ENCODE measurements around the gene PRKAR1B. TPM values are rescaled to one million over a fixed set of nuclear protein-coding genes. Genes with fewer than 3 reads are reported as not detected.
A peak's percentile ranks its signal among the peaks of the same experiment; 100 is the strongest.

Gene PRKAR1B
- total RNA-seq, 1 donor from 2014 or later, result 11.8 TPM

DNA sequence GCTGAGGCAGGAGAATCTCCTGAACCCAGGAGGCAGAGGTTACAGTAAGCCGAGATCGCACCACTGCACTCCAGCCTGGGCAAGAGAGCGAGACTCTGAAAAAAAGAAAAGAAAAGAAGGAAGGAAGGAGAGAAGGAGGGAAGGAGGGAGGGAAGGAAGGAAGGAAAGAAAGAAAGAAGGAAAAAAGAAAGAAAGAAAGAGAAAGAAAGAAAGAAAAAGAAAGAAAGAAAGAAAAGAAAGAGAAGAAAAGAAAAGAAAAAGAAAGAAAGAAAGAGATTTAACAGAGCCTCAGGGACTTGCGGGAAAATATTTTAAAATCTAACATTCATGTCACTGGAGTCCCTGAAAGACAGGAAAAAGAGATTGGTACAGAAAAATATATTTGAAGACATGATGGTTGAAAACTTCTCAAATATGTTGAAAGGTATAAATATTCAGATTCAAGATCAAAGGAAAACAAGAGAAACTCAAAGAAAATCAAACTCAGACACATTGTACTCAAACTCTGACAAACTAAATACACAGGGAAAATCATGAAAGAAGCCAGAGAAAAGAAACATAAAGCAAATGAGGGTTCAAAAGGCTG lies 25.9 kb downstream of the PRKAR1B start:
- Histone ChIP-seq H3K9me3 (ENCODE audit: low read depth) (no peaks in the 10 kb centered on the region), H3K27ac (no peak overlapping the region), H3K27me3 (no peaks in the 10 kb centered on the region), H3K79me2 (ENCODE audit: low read depth) (peaks cover 12% of the 10 kb centered on the region), H2AFZ (replicated peaks) (no peak overlapping the region), H3K4me3 (no peak overlapping the region), H3K36me3 (no peaks in the 10 kb centered on the region), H3K4me1 (no peaks in the 10 kb centered on the region), H4K20me1 (ENCODE audit: low read depth) (no peaks in the 10 kb centered on the region), H3K9ac (no peak overlapping the region), H3F3A (ENCODE audit: low read depth) (no peaks in the 10 kb centered on the region), H3K4me2 (no peak overlapping the region)
- Mint-ChIP-seq H3K36me3 (peaks cover 10% of the 10 kb centered on the region), H3K27me3 (ENCODE audit: insufficient read depth, low read depth) (peaks cover 2% of the 10 kb centered on the region), H3K9me3 (peaks cover 11% of the 10 kb centered on the region), H3K27ac (no peak overlapping the region), H3K4me1 (peaks cover 9% of the 10 kb centered on the region), H3K4me3 (no peak overlapping the region)
- TF ChIP-seq, protein P1, sequence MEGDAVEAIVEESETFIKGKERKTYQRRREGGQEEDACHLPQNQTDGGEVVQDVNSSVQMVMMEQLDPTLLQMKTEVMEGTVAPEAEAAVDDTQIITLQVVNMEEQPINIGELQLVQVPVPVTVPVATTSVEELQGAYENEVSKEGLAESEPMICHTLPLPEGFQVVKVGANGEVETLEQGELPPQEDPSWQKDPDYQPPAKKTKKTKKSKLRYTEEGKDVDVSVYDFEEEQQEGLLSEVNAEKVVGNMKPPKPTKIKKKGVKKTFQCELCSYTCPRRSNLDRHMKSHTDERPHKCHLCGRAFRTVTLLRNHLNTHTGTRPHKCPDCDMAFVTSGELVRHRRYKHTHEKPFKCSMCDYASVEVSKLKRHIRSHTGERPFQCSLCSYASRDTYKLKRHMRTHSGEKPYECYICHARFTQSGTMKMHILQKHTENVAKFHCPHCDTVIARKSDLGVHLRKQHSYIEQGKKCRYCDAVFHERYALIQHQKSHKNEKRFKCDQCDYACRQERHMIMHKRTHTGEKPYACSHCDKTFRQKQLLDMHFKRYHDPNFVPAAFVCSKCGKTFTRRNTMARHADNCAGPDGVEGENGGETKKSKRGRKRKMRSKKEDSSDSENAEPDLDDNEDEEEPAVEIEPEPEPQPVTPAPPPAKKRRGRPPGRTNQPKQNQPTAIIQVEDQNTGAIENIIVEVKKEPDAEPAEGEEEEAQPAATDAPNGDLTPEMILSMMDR (IDR thresholded peaks at IDR 0.05), result no peak
- TF ChIP-seq EZH2phosphoT487 (IDR thresholded peaks at IDR 0.05) (no peak), EZH2 (IDR thresholded peaks at IDR 0.05) (no peak)
- DNase-seq (ENCODE audit: low spot score), result no peak

DNA sequence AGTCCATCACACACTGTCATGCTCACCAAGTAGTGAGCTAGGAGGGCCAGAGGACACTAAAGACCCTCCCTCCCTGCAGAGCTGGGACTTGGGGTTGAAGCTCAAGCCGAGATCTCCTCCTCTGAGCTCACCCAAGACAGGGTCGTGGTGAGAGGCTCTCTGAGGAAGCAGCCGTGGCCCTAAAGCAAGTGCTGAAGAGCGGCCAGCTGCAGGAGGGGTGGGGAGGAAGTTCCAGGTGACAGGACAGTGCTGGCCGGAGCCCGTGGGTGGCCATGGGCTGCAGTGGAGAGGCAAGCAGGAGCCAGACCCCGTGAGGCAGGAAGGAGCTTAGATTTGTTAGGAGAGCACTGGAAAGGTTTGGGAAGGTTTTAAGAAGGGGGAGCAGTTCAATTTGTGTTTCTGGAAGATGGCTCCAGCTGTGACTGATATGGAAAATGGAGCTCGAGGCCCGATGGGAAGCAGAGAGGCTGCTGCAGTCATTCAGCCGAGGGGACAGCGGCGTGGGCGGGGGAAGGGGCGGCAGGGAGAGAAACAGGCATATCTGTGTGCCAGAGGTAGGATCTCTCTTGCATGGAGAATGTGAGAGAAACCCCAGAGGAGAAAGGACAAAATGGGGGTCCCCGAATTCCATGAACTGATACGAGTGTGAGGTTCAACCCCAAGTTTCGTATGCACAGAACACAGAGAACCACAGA lies 27.5 kb downstream of the PRKAR1B start:
- Mint-ChIP-seq H3K9me3 (peaks cover 11% of the 10 kb centered on the region), H3K27me3 (ENCODE audit: insufficient read depth, low read depth) (peaks cover 5% of the 10 kb centered on the region), H3K4me3 (no peak overlapping the region), H3K36me3 (peaks cover 10% of the 10 kb centered on the region), H3K27ac (peak overlapping the region; percentile 46), H3K4me1 (peaks cover 9% of the 10 kb centered on the region)
- no peak overlapping the region for H3K27ac ChIP-seq
- H3K36me3 ChIP-seq, result no peaks in the 10 kb centered on the region
- no peak overlapping the region for H3K4me2 ChIP-seq
- no peak overlapping the region for H3K9ac ChIP-seq
- H3K4me3 ChIP-seq, result no peak overlapping the region
- no peaks in the 10 kb centered on the region for H3K9me3 ChIP-seq (ENCODE audit: low read depth)
- H3F3A ChIP-seq (ENCODE audit: low read depth), result no peaks in the 10 kb centered on the region
- TF ChIP-seq EZH2phosphoT487 (IDR thresholded peaks at IDR 0.05) (no peak), EZH2 (IDR thresholded peaks at IDR 0.05) (no peak)
- TF ChIP-seq, protein P1 (IDR thresholded peaks at IDR 0.05), result no peak
- no peaks in the 10 kb centered on the region for H3K4me1 ChIP-seq
- no peak for DNase-seq (ENCODE audit: low spot score)
- H2AFZ ChIP-seq (replicated peaks), result no peak overlapping the region
- no peaks in the 10 kb centered on the region for H4K20me1 ChIP-seq (ENCODE audit: low read depth)
- peaks cover 12% of the 10 kb centered on the region for H3K79me2 ChIP-seq (ENCODE audit: low read depth)
- H3K27me3 ChIP-seq, result no peaks in the 10 kb centered on the region

DNA sequence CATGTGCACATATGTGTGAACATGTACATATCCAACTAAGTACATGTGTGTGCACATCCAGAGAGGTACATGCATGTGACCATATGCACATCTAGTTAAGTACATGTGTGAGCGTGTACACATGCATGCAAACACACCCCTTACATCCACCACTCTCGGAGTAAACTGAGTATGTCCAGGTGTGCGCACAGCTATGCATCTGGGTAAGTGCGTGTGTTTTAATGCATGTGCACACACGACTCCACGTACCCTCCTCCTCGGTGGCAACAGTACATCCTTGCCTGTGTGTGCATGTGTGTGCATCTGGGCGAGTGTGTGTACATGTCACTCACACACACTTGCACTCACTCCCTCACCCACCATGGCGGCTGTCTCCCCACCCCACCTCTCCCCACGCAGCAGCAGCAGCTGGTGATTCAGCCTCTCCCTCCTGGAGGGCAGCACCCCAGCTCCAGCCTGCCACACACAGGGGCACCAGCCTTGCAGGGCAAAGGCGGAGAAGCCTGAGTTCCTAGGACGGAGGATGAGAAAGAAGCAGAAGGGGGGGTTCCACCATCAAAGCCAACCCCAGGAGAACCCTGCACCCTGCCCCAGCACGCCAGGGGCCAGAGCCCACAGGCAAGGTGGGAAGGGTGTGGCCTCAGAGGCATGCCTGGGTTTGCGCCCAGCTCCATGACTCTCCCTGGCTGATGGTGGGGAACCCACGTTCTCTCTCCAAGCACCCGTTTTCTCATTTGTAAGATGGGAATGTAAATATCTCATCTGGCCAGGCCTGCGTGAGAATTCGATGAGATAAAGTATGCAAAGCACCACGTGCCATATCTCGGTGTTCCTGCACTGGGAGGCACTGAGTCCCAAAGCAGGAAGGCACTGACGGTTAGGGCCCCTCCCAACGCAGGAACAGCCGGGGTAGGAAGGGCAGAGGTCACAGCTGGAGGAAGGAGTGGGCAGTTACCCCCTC lies 28.3 kb downstream of the PRKAR1B start:
- no peaks in the 10 kb centered on the region for H4K20me1 ChIP-seq (ENCODE audit: low read depth)
- Mint-ChIP-seq H3K9me3 (peaks cover 7% of the 10 kb centered on the region), H3K27ac (peak overlapping the region; percentile 50), H3K4me1 (peaks cover 9% of the 10 kb centered on the region), H3K27me3 (ENCODE audit: insufficient read depth, low read depth) (peaks cover 5% of the 10 kb centered on the region), H3K4me3 (no peak overlapping the region), H3K36me3 (peaks cover 8% of the 10 kb centered on the region)
- TF ChIP-seq EZH2 (IDR thresholded peaks at IDR 0.05) (no peak), EZH2phosphoT487 (IDR thresholded peaks at IDR 0.05) (no peak)
- TF ChIP-seq, protein P1 (IDR thresholded peaks at IDR 0.05), result no peak
- H3K4me3 ChIP-seq, result no peak overlapping the region
- H3K79me2 ChIP-seq (ENCODE audit: low read depth), result peaks cover 10% of the 10 kb centered on the region
- H3K27ac ChIP-seq, result no peak overlapping the region
- no peaks in the 10 kb centered on the region for H3K9me3 ChIP-seq (ENCODE audit: low read depth)
- H2AFZ ChIP-seq (replicated peaks), result no peak overlapping the region
- no peak overlapping the region for H3K4me2 ChIP-seq
- no peak overlapping the region for H3K9ac ChIP-seq
- DNase-seq (ENCODE audit: low spot score), result no peak
- H3K27me3 ChIP-seq, result no peaks in the 10 kb centered on the region
- no peaks in the 10 kb centered on the region for H3F3A ChIP-seq (ENCODE audit: low read depth)
- no peaks in the 10 kb centered on the region for H3K36me3 ChIP-seq
- no peaks in the 10 kb centered on the region for H3K4me1 ChIP-seq
